Kidney epithelial cell (primary cell): ENCODE results near the gene TCP11L2. TPM values are rescaled to one million over a fixed set of nuclear protein-coding genes. Genes with fewer than 3 reads are reported as not detected.
"Not testable (repeated sequence)": the region's sequence is repeated elsewhere in the genome, so short reads cannot be mapped to it uniquely, and the experiment has no call there.

Experiments
- DNase-seq: peaks from one replicate; pipeline ENCODE4 v3.0.0-alpha.2; 2010; ENCODE audit warnings: low read depth
- H3K27me3 ChIP-seq: 2 replicates; pipeline ENCODE4 v1.6.0; 2011; ENCODE audit warnings: low read length; ENCODE audit not compliant: control insufficient read depth, insufficient read depth
- H3K36me3 ChIP-seq: 2 replicates; pipeline ENCODE4 v1.5.1; 2011; ENCODE audit warnings: low read length; ENCODE audit not compliant: control insufficient read depth, insufficient read depth
- H3K4me3 ChIP-seq: 2 replicates; pipeline ENCODE4 v1.5.1; 2011; ENCODE audit warnings: low read depth, mild to moderate bottlenecking, control low read depth, low read length
- total RNA-seq: library from RNA; depleted of rRNA; stranded (reverse); fragments of >200 nt; gene quantifications from 2 replicates; pipeline ENCODE4 v1.2.3, GENCODE V29; 2015
- TF ChIP-seq, protein P1 (sequence below): IDR thresholded peaks from 2 replicates; pipeline ENCODE4 v1.5.1; 2011; ENCODE audit warnings: mild to moderate bottlenecking, moderate library complexity, low read length, control low read depth, inconsistent platforms; ENCODE audit not compliant: insufficient read depth, poor library complexity, severe bottlenecking

TCP11L2 gene
- total RNA-seq, 1 donor from 2014 or later, result 24.9 TPM

GRCh38 chr12:106380954-106381353 lies 78.4 kb downstream of the TCP11L2 start:
- no peaks in the 10 kb centered on the region for H3K36me3 ChIP-seq
- no peak overlapping the region for H3K4me3 ChIP-seq
- DNase-seq, result no peak
- TF ChIP-seq, protein P1, sequence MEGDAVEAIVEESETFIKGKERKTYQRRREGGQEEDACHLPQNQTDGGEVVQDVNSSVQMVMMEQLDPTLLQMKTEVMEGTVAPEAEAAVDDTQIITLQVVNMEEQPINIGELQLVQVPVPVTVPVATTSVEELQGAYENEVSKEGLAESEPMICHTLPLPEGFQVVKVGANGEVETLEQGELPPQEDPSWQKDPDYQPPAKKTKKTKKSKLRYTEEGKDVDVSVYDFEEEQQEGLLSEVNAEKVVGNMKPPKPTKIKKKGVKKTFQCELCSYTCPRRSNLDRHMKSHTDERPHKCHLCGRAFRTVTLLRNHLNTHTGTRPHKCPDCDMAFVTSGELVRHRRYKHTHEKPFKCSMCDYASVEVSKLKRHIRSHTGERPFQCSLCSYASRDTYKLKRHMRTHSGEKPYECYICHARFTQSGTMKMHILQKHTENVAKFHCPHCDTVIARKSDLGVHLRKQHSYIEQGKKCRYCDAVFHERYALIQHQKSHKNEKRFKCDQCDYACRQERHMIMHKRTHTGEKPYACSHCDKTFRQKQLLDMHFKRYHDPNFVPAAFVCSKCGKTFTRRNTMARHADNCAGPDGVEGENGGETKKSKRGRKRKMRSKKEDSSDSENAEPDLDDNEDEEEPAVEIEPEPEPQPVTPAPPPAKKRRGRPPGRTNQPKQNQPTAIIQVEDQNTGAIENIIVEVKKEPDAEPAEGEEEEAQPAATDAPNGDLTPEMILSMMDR, result no peak
- H3K27me3 ChIP-seq, result no peaks in the 10 kb centered on the region

GRCh38 chr12:106381866-106382265 lies 79.3 kb downstream of the TCP11L2 start:
- H3K36me3 ChIP-seq, H3K4me3 ChIP-seq: not testable (repeated sequence)

DNA sequence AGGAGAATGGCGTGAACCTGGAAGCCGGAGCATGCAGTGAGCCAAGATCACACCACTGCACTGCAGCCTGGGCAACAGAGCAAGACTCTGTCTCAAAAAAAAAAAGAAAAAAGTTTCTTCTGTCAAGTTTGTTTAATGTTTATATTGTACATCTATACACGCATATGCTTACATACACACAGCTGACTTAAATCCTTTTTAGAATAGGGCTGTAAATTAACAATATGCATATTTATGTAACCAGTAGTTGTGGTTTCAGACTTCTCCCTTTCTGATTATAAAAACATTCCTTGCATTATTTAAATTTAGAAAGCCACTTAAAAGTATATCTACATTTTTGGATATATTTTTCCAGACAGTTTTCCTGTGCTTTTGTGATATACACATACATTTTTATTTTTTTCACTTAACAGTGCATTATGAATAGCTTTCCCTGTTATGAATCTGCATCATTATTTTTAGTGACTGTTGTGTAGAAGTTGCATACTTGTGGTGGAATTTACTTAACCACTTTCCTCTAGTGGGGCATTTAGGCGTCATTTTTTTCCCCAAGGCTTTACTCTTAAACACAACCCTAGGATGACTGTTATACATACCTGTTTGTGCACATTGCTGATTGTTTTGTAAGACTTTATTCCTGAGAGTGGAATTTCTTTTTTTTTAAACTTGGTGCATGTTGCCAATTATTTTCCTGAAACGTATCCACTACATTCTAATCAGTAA lies 84.4 kb downstream of the TCP11L2 start:
- no peak for DNase-seq
- H3K27me3 ChIP-seq, result no peaks in the 10 kb centered on the region
- TF ChIP-seq, protein P1, result no peak
- no peak overlapping the region for H3K4me3 ChIP-seq
- H3K36me3 ChIP-seq, result no peaks in the 10 kb centered on the region

More at GRCh38 chr12:106381866-106382265, 79.3 kb downstream of the TCP11L2 start:
- not testable (repeated sequence) for H3K27me3 ChIP-seq, DNase-seq

DNA sequence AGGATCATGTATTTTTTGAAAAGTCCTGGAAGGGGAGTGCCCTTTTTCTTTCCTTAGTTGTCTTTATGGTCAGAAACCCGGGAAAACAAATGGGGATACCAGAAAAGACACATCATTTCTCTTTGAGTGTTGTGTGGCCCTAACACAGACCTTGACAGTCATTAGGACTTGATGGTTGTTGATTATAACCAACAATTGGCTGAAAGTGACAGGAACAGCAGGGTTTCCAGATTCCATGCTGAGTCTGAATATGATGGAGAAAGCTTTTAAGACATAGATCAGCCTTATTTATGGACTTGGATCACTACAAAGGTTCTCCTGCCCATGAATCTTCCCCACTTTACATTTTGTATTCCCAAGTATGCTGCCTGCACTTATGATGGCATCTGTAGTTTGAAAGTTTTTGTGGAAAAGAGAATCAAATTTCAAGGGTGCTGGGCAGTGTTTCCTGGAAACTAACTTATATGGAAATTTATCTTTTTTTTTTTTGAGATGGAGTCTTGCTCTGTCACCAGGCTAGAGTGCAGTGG lies 85.4 kb downstream of the TCP11L2 start:
- no peak for DNase-seq
- TF ChIP-seq, protein P1, result no peak
- H3K4me3 ChIP-seq, result no peak overlapping the region
- no peaks in the 10 kb centered on the region for H3K36me3 ChIP-seq
- H3K27me3 ChIP-seq, result no peaks in the 10 kb centered on the region

DNA sequence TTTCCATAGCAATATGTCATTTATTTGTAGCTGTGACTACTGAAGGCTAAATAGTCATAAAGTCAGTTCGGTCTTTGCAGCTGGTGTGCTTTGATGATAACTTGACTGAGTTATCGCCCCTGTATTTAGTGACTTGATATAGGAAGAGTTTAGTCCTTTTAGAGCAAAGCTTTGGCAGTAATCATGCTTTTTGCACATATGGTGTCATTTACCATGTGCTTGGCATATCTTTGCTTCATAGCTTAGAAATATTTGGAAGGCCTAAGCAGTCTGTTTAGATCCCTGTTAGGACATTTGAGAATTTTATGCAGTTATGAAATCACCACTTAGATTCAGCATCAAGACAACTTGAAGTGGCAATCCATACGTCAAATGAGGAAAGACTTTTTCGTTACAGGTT lies 86.6 kb downstream of the TCP11L2 start:
- H3K27me3 ChIP-seq, result no peaks in the 10 kb centered on the region
- no peak overlapping the region for H3K4me3 ChIP-seq
- no peaks in the 10 kb centered on the region for H3K36me3 ChIP-seq
- no peak for DNase-seq
- TF ChIP-seq, protein P1, result no peak

DNA sequence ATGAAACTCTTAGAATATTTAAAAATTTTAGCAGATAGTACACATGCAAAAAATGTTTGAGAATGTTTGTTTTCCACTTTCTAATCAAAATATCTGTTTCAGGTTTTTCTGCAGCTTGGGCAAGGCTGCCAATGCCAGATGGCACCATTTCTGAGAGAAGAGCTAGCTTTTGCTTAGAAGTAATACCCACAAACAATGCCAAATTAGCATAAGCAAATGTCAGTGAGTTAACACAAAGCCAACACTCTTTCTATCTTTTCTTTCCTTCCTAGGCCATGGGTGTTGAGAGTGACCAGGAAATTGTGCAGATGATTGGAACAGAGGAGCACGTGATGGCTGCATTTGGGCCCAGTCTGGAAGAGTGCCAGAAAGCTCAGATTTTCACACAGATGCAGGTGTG lies 90.2 kb downstream of the TCP11L2 start:
- no peak for DNase-seq
- no peak overlapping the region for H3K4me3 ChIP-seq
- no peaks in the 10 kb centered on the region for H3K36me3 ChIP-seq
- TF ChIP-seq, protein P1, result no peak
- no peaks in the 10 kb centered on the region for H3K27me3 ChIP-seq

Other genes with a start within 250 kb of the TCP11L2 start
- 38.2 and 56.7 TPM in 2 replicates for gene NUAK1, start 163.8 kb upstream of the TCP11L2 start, total RNA-seq
- gene CKAP4, start 54.7 kb upstream of the TCP11L2 start, total RNA-seq, result 112 and 115 TPM in 2 replicates
- gene POLR3B, start 55.0 kb downstream of the TCP11L2 start, total RNA-seq, result 9.3 and 10.3 TPM in 2 replicates